Upper lobe of left lung (tissue), 4 donors: ENCODE measurements around the gene LRRN2.

ENCODE experiments used
- POLR2A ChIP-seq, 4 donors: fragments of 450-650 bp; IDR thresholded peaks; one replicate each; pipeline ENCODE4 v1.5.1; 2016 to 2017; ENCODE audit warnings: antibody characterized with exemption in 4 of 4, mild to moderate bottlenecking in 2 of 4
- POLR2AphosphoS5 ChIP-seq, 2 donors: sonication (generic); formaldehyde crosslinking; IDR thresholded peaks; one replicate each; pipeline ENCODE4 v1.5.1; 2017; ENCODE audit warnings: antibody characterized with exemption in 2 of 2
- TF ChIP-seq, protein P1 (sequence below), 6 experiments: fragments of 450-650 bp in 4 of 6; fragments of 200-600 bp in 2 of 6; sonication (generic) in 2 of 6; IDR thresholded peaks; one replicate each; pipeline ENCODE4 v1.5.1; 2016 to 2019; ENCODE audit warnings: antibody characterized with exemption in 6 of 6

- TF ChIP-seq, protein P1, sequence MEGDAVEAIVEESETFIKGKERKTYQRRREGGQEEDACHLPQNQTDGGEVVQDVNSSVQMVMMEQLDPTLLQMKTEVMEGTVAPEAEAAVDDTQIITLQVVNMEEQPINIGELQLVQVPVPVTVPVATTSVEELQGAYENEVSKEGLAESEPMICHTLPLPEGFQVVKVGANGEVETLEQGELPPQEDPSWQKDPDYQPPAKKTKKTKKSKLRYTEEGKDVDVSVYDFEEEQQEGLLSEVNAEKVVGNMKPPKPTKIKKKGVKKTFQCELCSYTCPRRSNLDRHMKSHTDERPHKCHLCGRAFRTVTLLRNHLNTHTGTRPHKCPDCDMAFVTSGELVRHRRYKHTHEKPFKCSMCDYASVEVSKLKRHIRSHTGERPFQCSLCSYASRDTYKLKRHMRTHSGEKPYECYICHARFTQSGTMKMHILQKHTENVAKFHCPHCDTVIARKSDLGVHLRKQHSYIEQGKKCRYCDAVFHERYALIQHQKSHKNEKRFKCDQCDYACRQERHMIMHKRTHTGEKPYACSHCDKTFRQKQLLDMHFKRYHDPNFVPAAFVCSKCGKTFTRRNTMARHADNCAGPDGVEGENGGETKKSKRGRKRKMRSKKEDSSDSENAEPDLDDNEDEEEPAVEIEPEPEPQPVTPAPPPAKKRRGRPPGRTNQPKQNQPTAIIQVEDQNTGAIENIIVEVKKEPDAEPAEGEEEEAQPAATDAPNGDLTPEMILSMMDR (IDR thresholded peaks at IDR 0.05) = no peak
- TF ChIP-seq POLR2AphosphoS5 (IDR thresholded peaks at IDR 0.05) = no peak
- no peak for TF ChIP-seq POLR2A (IDR thresholded peaks at IDR 0.05)
These were observed 51.9 kb downstream of the LRRN2 start for GRCh38 chr1:204633665-204634064.
